ENCODE measurements around the gene ARHGAP24. TPM values are rescaled to one million over a fixed set of nuclear protein-coding genes. Genes with fewer than 3 reads are reported as not detected.

The ARHGAP24 gene
- total RNA-seq, 4 donors from 2014 or later, result 41.6 to 71.2 (median 62.0) TPM

GRCh38 chr4:85738721-85739120, 263.8 kb downstream of the ARHGAP24 start:
- Histone ChIP-seq H3K27ac (peak overlapping the region in 2 of 4 donors; percentile 21 to 56), H3K4me3 (no peak overlapping the region), H3K4me1 (peaks cover 0 to 69% (median 31%) of the 10 kb centered on the region in 4 donors), H3K9me3 (no peaks in the 10 kb centered on the region), H3K27me3 (no peaks in the 10 kb centered on the region), H3K36me3 (no peaks in the 10 kb centered on the region)
- DNase-seq (ENCODE audit: low spot score in 2 of 2), result no peak
- no peak for TF ChIP-seq EP300 (IDR thresholded peaks at IDR 0.05)
- no peak for TF ChIP-seq POLR2A (IDR thresholded peaks at IDR 0.05)
- no peak for TF ChIP-seq CTCF (IDR thresholded peaks at IDR 0.05)
- WGBS, 2 donors, result 58 to 65% methylated on average over 2 of the region's 2 CpGs

DNA sequence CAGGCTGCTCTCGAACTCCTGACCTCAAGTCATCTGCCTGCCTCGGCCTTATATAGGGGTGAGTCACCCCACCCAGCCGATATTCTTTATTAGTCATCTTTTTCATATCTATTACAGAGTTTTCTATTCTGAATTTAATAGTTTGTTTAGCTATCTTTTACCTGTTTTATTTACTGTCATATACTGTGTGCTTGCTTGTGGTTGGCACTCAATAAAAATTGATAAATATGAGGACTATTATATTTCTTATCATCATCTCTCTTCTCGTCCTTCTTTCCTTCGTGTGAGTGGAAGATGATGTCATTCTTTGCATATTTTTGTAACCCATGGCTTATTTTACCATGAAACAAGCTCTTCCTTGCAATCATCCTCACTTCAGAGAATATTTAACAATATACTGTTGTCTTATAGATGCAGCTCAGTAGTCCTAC, 265.5 kb downstream of the ARHGAP24 start:
- TF ChIP-seq POLR2A (IDR thresholded peaks at IDR 0.05), result no peak
- no peak for TF ChIP-seq EP300 (IDR thresholded peaks at IDR 0.05)
- no peak for TF ChIP-seq CTCF (IDR thresholded peaks at IDR 0.05)
- H3K4me3 ChIP-seq, result no peak overlapping the region
- no peaks in the 10 kb centered on the region for H3K9me3 ChIP-seq
- H3K36me3 ChIP-seq, result no peaks in the 10 kb centered on the region
- no peaks in the 10 kb centered on the region for H3K27me3 ChIP-seq
- 43 to 46% methylated on average over 5 of the region's 5 CpGs for WGBS, 2 donors
- peaks cover 0 to 61% (median 27%) of the 10 kb centered on the region in 4 donors for H3K4me1 ChIP-seq
- peak overlapping the region in 2 of 4 donors; percentile 79 to 90 for H3K27ac ChIP-seq
- no peak for DNase-seq (ENCODE audit: low spot score in 2 of 2)

- H3K27ac ChIP-seq, result peak overlapping the region in 3 of 4 donors; percentile 36 to 90 (median 79)
- 82 to 86% methylated on average over 2 of the region's 2 CpGs for WGBS, 2 donors
These were observed 266.4 kb downstream of the ARHGAP24 start for GRCh38 chr4:85741381-85741780.

DNA sequence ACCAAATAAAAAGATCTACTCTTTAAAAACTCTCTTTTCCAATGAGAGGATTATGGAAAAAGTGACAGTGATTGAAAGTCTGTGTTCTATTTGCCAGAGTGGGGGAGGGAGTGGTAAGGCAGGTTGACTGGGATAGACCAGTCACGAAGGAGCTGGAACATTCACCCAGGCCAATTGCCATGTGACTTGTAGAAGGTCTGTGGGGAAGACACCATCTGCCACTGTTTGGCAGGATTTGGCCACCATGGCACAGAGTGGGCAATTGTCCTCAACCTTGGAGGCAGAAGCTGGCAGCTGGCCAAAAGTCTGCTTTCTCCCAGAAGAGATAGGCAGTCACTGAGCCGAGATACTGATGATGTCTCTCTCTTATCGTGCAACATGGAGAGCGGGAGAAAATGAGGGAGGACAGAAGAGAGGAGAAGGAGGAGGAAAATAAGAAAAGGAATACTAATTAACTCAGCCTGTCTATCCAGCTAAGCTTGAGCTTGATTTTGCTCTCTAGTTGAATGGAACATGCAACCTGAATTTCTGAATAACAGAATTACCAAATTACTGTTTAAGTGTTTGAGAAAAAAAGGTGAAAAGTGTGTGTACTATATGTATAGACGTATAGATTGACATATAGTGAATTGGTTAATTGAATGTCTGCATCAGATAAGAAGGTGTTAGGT, 267.1 kb downstream of the ARHGAP24 start:
- WGBS, 2 donors, result 65 to 78% methylated on average over 5 of the region's 5 CpGs
- TF ChIP-seq EP300 (IDR thresholded peaks at IDR 0.05) (no peak), CTCF (IDR thresholded peaks at IDR 0.05) (no peak), POLR2A (IDR thresholded peaks at IDR 0.05) (no peak)
- no peak for DNase-seq (ENCODE audit: low spot score in 2 of 2)
- no peaks in the 10 kb centered on the region for H3K9me3 ChIP-seq
- no peaks in the 10 kb centered on the region for H3K36me3 ChIP-seq
- no peaks in the 10 kb centered on the region for H3K27me3 ChIP-seq
- H3K27ac ChIP-seq, result peak overlapping the region; percentile 24 to 90 (median 54)
- H3K4me3 ChIP-seq, result no peak overlapping the region
- H3K4me1 ChIP-seq, result peaks cover 0 to 58% (median 27%) of the 10 kb centered on the region in 4 donors

More at GRCh38 chr4:85741381-85741780, 266.4 kb downstream of the ARHGAP24 start:
- Histone ChIP-seq H3K27me3 (no peaks in the 10 kb centered on the region), H3K36me3 (no peaks in the 10 kb centered on the region), H3K9me3 (no peaks in the 10 kb centered on the region), H3K4me3 (no peak overlapping the region), H3K4me1 (peaks cover 0 to 64% (median 27%) of the 10 kb centered on the region in 4 donors)
- no peak for DNase-seq (ENCODE audit: low spot score in 2 of 2)
- TF ChIP-seq EP300 (IDR thresholded peaks at IDR 0.05) (no peak), POLR2A (IDR thresholded peaks at IDR 0.05) (no peak), CTCF (IDR thresholded peaks at IDR 0.05) (no peak)

DNA sequence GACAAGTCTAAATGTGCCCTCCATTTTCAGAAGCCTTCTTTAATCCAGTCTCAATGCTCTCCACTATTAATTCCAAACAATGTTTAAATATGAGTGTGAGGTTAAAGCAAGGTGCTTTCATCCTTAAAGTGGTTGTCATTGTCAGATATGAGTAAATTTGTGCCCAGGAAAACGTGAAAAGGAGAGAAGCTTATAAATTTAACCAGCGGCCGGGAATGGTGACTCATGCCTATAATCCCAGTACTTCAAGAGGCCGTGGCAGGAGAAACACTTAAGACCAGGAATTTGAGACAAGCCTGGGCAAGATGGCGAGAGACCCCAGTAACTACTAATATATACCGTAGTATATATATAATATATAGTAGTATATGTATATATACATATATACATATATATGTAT, 270.0 kb downstream of the ARHGAP24 start:
- no peak overlapping the region for H3K4me3 ChIP-seq
- no peaks in the 10 kb centered on the region for H3K9me3 ChIP-seq
- H3K27ac ChIP-seq, result peak overlapping the region in 2 of 4 donors; percentile 34 to 85
- TF ChIP-seq EP300 (IDR thresholded peaks at IDR 0.05) (no peak), CTCF (IDR thresholded peaks at IDR 0.05) (no peak), POLR2A (IDR thresholded peaks at IDR 0.05) (no peak)
- DNase-seq (ENCODE audit: low spot score in 2 of 2), result no peak
- H3K4me1 ChIP-seq, result peaks cover 0 to 55% (median 25%) of the 10 kb centered on the region in 4 donors
- H3K27me3 ChIP-seq, result no peaks in the 10 kb centered on the region
- 91% methylated on average over 6 of the region's 6 CpGs for WGBS, 2 donors
- H3K36me3 ChIP-seq, result no peaks in the 10 kb centered on the region
